H1 (cell line): ENCODE results near the gene PARD3. TPM values are rescaled to one million over a fixed set of nuclear protein-coding genes. Genes with fewer than 3 reads are reported as not detected.

Source experiments
- CTCF ChIA-PET: fragments of 300-600 bp; sonication (Branson Sonifier 250); formaldehyde crosslinking; loops from one replicate; lab custom pipeline; 2021; ENCODE audit not compliant: partially characterized antibody; lab: Charles Lee
- POLR2A ChIA-PET: fragments of 300-600 bp; sonication (Branson Sonifier 250); formaldehyde crosslinking; loops from one replicate; lab custom pipeline; 2021; ENCODE audit warnings: inconsistent platforms; ENCODE audit not compliant: partially characterized antibody; lab: Charles Lee
- DNase-seq, 2 experiments: peaks; one replicate each; pipeline versions ENCODE4 v3.0.0 to v3.0.0-alpha.2; 2010 to 2022; ENCODE audit warnings: low spot score in 2 of 2, low read depth in 1 of 2, mixed read lengths in 1 of 2
- FAIRE-seq: peaks from 2 replicates; lab custom pipeline; 2011; peaks lifted over from hg19 to GRCh38; lab: Jason Lieb, UNC
- H2AFZ ChIP-seq: 2 replicates; pipeline ENCODE4 v1.8.1; 2012; ENCODE audit warnings: low read length, inconsistent platforms
- H2AK5ac ChIP-seq: 2 replicates; pipeline ENCODE4 v1.6.1; 2013; ENCODE audit warnings: low read depth, low read length
- H2BK120ac ChIP-seq: replicated peaks from 2 replicates; pipeline ENCODE3; 2013; ENCODE audit warnings: low read depth, low read length, inconsistent platforms
- H2BK12ac ChIP-seq: 2 replicates; pipeline ENCODE4 v1.6.1; 2013; ENCODE audit warnings: low read depth, low read length
- H2BK15ac ChIP-seq: 2 replicates; pipeline ENCODE4 v1.6.1; 2013; ENCODE audit warnings: low read length
- H2BK20ac ChIP-seq: 2 replicates; pipeline ENCODE4 v1.6.1; 2013; ENCODE audit warnings: low read length
- H2BK5ac ChIP-seq: 2 replicates; pipeline ENCODE4 v1.6.1; 2013; ENCODE audit warnings: low read depth, low read length
- H3K14ac ChIP-seq: 2 replicates; pipeline ENCODE4 v1.6.1; 2013; ENCODE audit warnings: inconsistent platforms; ENCODE audit not compliant: insufficient read length
- H3K18ac ChIP-seq: 2 replicates; pipeline ENCODE4 v1.6.1; 2013; ENCODE audit warnings: low read length; ENCODE audit errors: extremely low read depth
- H3K23ac ChIP-seq: 2 replicates; pipeline ENCODE4 v1.6.1; 2013; ENCODE audit warnings: inconsistent platforms; ENCODE audit not compliant: insufficient read length
- H3K23me2 ChIP-seq: 2 replicates; pipeline ENCODE4 v1.6.1; 2013; ENCODE audit warnings: low read depth, low read length
- H3K27ac ChIP-seq: 2 replicates; pipeline ENCODE4 v1.6.1; 2011; ENCODE audit warnings: low read depth, low read length, inconsistent platforms
- H3K27me3 ChIP-seq, 4 experiments: replicated peaks in 1 of 4; 1 replicate in 1 of 4; 2 replicates in 3 of 4; pipeline versions ENCODE4 v1.6.1 to v1.8.1; 2011 to 2013; ENCODE audit warnings: low read length in 3 of 4, mild to moderate bottlenecking in 3 of 4, inconsistent platforms in 2 of 4, mixed read lengths in 2 of 4, moderate library complexity in 1 of 4; ENCODE audit not compliant: control insufficient read depth in 3 of 4, insufficient read depth in 3 of 4; ENCODE audit errors: extremely low read depth in 1 of 4
- H3K36me3 ChIP-seq, 4 experiments: 2 replicates each; pipeline versions ENCODE4 v1.6.1 to v1.8.1; 2011 to 2013; ENCODE audit warnings: mild to moderate bottlenecking in 4 of 4, low read length in 3 of 4, moderate library complexity in 2 of 4, control low read depth in 1 of 4, inconsistent platforms in 1 of 4; ENCODE audit not compliant: insufficient read depth in 4 of 4, control insufficient read depth in 2 of 4
- H3K4ac ChIP-seq: replicated peaks from 2 replicates; pipeline ENCODE3; 2013; ENCODE audit warnings: low read length, low read depth, mixed read lengths, inconsistent platforms; ENCODE audit not compliant: insufficient read length
- H3K4me1 ChIP-seq, 4 experiments: replicated peaks in 1 of 4; 1 replicate in 1 of 4; 2 replicates in 3 of 4; pipeline versions ENCODE4 v1.6.1 to v1.8.1; 2011 to 2013; ENCODE audit warnings: low read length in 3 of 4, inconsistent platforms in 2 of 4, mixed read lengths in 1 of 4; ENCODE audit not compliant: insufficient read depth in 4 of 4, control insufficient read depth in 3 of 4
- H3K4me2 ChIP-seq, 2 experiments: 2 replicates each; pipeline versions ENCODE4 v1.6.1 to v1.8.1; 2011 to 2013; ENCODE audit warnings: low read depth in 2 of 2, low read length in 2 of 2, control low read depth in 1 of 2, inconsistent platforms in 1 of 2, mild to moderate bottlenecking in 1 of 2; ENCODE audit not compliant: insufficient read depth in 1 of 2
- H3K4me3 ChIP-seq, 4 experiments: fragments of 200-600, 300-600 bp in 1 of 4; sonication (generic), shearing (Covaris generic), sonication (Bioruptor Twin) in 1 of 4; 2 replicates each; pipeline versions ENCODE4 v1.5.1 to v1.8.1; 2011 to 2016; ENCODE audit warnings: low read length in 4 of 4, low read depth in 3 of 4, control low read depth in 2 of 4, inconsistent platforms in 2 of 4, mild to moderate bottlenecking in 2 of 4, mixed read lengths in 1 of 4, moderate library complexity in 1 of 4; ENCODE audit not compliant: insufficient read depth in 2 of 4; ENCODE audit errors: extremely low read depth in 1 of 4
- H3K56ac ChIP-seq: replicated peaks from 2 replicates; pipeline ENCODE3; 2013; ENCODE audit warnings: low read depth, mild to moderate bottlenecking, mixed read lengths, low read length, inconsistent platforms; ENCODE audit not compliant: insufficient read length
- H3K79me1 ChIP-seq: 2 replicates; pipeline ENCODE4 v1.6.1; 2013; ENCODE audit warnings: low read depth, low read length, control low read depth
- H3K79me2 ChIP-seq, 2 experiments: 2 replicates each; pipeline versions ENCODE4 v1.6.1 to v1.8.1; 2012 to 2013; ENCODE audit warnings: low read length in 2 of 2, mild to moderate bottlenecking in 2 of 2, inconsistent platforms in 1 of 2; ENCODE audit not compliant: insufficient read depth in 2 of 2, control insufficient read depth in 1 of 2
- H3K9ac ChIP-seq, 4 experiments: replicated peaks in 1 of 4; 1 replicate in 1 of 4; 2 replicates in 3 of 4; pipeline versions ENCODE4 v1.6.1 to v1.8.1; 2011 to 2013; ENCODE audit warnings: low read depth in 3 of 4, low read length in 3 of 4, control low read depth in 2 of 4, mild to moderate bottlenecking in 2 of 4, moderate library complexity in 2 of 4, inconsistent platforms in 1 of 4; ENCODE audit errors: extremely low read depth in 1 of 4
- H3K9me3 ChIP-seq, 2 experiments: 2 replicates each; pipeline versions ENCODE4 v1.6.1 to v1.8.1; 2012 to 2013; ENCODE audit warnings: mild to moderate bottlenecking in 2 of 2, moderate library complexity in 2 of 2, control low read depth in 1 of 2, inconsistent platforms in 1 of 2, low read depth in 1 of 2, low read length in 1 of 2, mixed read lengths in 1 of 2; ENCODE audit not compliant: insufficient read depth in 2 of 2
- H4K20me1 ChIP-seq, 2 experiments: replicated peaks in 1 of 2; 2 replicates each; pipeline versions ENCODE3 to v1.8.1; 2011 to 2013; ENCODE audit warnings: inconsistent platforms in 2 of 2, low read length in 2 of 2, mild to moderate bottlenecking in 1 of 2; ENCODE audit not compliant: insufficient read depth in 2 of 2, control insufficient read depth in 1 of 2
- H4K5ac ChIP-seq: 2 replicates; pipeline ENCODE4 v1.6.1; 2013; ENCODE audit warnings: low read length, low read depth, mixed read lengths, inconsistent platforms; ENCODE audit not compliant: insufficient read length
- H4K8ac ChIP-seq: 2 replicates; pipeline ENCODE4 v1.8.0; 2013; ENCODE audit warnings: mild to moderate bottlenecking, moderate library complexity, low read length, inconsistent platforms; ENCODE audit not compliant: insufficient read depth; ENCODE audit errors: extremely low read depth
- H4K91ac ChIP-seq: replicated peaks from 2 replicates; pipeline ENCODE3; 2013; ENCODE audit warnings: low read length, mixed read lengths, inconsistent platforms; ENCODE audit not compliant: insufficient read length
- EZH2 ChIP-seq: fragments of 200-600 bp; sonication (generic); IDR thresholded peaks from 2 replicates; pipeline ENCODE4 v1.7.1; 2012; ENCODE audit warnings: low read depth, mild to moderate bottlenecking, moderate library complexity, low read length, inconsistent platforms; ENCODE audit not compliant: severe bottlenecking
- HDAC2 ChIP-seq, 2 experiments: fragments of 300-600 bp in 1 of 2; sonication (generic) in 1 of 2; IDR thresholded peaks; 2 replicates each; pipeline ENCODE4 v1.6.1; 2011 to 2012; ENCODE audit warnings: low read depth in 2 of 2, low read length in 2 of 2, mild to moderate bottlenecking in 2 of 2, moderate library complexity in 2 of 2, borderline replicate concordance in 1 of 2, inconsistent platforms in 1 of 2
- KDM1A ChIP-seq: fragments of 200-600, 300-600 bp; sonication (generic); IDR thresholded peaks from 2 replicates; pipeline ENCODE4 v1.7.1; 2016; ENCODE audit warnings: mild to moderate bottlenecking, low read length, borderline replicate concordance
- SIRT6 ChIP-seq: IDR thresholded peaks from one replicate; pipeline ENCODE4 v1.7.1; 2012; ENCODE audit warnings: low read length, inconsistent platforms
- SUZ12 ChIP-seq: fragments of 200-600 bp; sonication (generic); IDR thresholded peaks from 2 replicates; pipeline ENCODE4 v1.6.1; 2012; ENCODE audit warnings: mild to moderate bottlenecking, inconsistent platforms, low read length, moderate library complexity, mixed read lengths
- ZNF274 ChIP-seq: IDR thresholded peaks from 2 replicates; pipeline ENCODE4 v1.7.0; 2012; ENCODE audit warnings: low read length, borderline replicate concordance; ENCODE audit errors: extremely low read depth
- WGBS, 2 experiments: shearing (Covaris generic) in 1 of 2; methylation state at CpG; one replicate each; pipeline versions ENCODE4 v1.1.6 to v1.1.7; 2013 to 2015; ENCODE audit warnings: low lambda C conversion rate in 2 of 2, mixed read lengths in 2 of 2, inconsistent platforms in 1 of 2, low coverage in 1 of 2, missing lambda C conversion rate in 1 of 2; ENCODE audit not compliant: insufficient replicate concordance in 2 of 2, insufficient coverage in 1 of 2, insufficient read length in 1 of 2; ENCODE audit errors: extremely low coverage in 1 of 2, missing lambda C conversion rate in 1 of 2; 5-methylcytosine and 5-hydroxymethylcytosine counted together
- polyA plus RNA-seq, 7 experiments: library from polyadenylated mRNA; depleted of rRNA in 3 of 7; stranded (reverse) in 5 of 7; unstranded in 2 of 7; fragments of >200 nt in 5 of 7; fragments of 200-250 nt in 2 of 7; gene quantifications; 1 replicate in 5 of 7; 2 replicates in 1 of 7; 4 replicates in 1 of 7; pipeline versions ENCODE4 v1.2.1 to v1.2.3, GENCODE V29; 2011 to 2013; ENCODE audit warnings: missing spikeins in 2 of 7, mixed read lengths in 2 of 7
- total RNA-seq: library from RNA; stranded (reverse); fragmentation: NEBNext Ultra II Directional; extraction: Animal tissue kit (Norgen Biotek cat#: 25700); gene quantifications from 2 replicates; pipeline ENCODE4 v1.2.1, GENCODE V29; 2021

Gene PARD3
- total and polyA plus RNA-seq, 2 of the 8 experiments (the other 6 are each of a cell fraction or from before 2014, with no cell fraction given), result 19.7 to 49.1 TPM

DNA sequence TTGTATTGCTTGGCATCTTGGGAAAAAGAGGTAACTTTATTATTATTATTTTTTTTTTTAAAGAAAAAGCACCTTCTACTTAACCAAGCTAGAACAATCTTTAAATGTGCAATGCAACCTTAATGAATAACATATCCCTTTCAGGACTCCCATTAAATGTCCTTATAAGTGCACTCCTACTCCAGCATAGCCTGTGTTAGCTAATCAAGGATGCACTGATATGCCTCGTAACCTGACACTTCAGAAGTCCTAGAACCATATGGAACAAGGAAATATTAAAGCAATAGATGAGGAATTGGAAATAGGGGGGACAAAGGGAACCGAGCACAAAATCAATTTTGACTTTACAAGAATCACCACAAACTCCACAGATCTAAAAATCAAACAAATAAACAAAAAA, 522.4 kb downstream of the PARD3 start:
- H2BK15ac ChIP-seq, result no peak overlapping the region
- no peaks in the 10 kb centered on the region for H3K9me3 ChIP-seq
- CTCF ChIA-PET, result no interaction called here
- no peak overlapping the region; a peak in 1 of 7 replicates for H3K9ac ChIP-seq
- no peak overlapping the region for H3K27ac ChIP-seq
- no peak overlapping the region for H3K4ac ChIP-seq
- H2BK20ac ChIP-seq, result no peak overlapping the region
- H3K4me1 ChIP-seq, result peaks cover 0 to 13% (median 3%) of the 10 kb centered on the region in 4 experiments; a peak in 4 of 7 replicates
- 85% methylated on average over 2 of the region's 2 CpGs; no CpG with 5 or more reads in 1 of the 2 experiments for WGBS, 2 experiments
- no peak overlapping the region for H3K18ac ChIP-seq
- H4K91ac ChIP-seq, result no peak overlapping the region
- no peak overlapping the region for H2AK5ac ChIP-seq
- no peak overlapping the region for H4K8ac ChIP-seq
- no peaks in the 10 kb centered on the region for H3K27me3 ChIP-seq
- H3K79me1 ChIP-seq, result no peaks in the 10 kb centered on the region
- no peak overlapping the region for H3K23ac ChIP-seq
- H2AFZ ChIP-seq, result no peak overlapping the region
- H3K23me2 ChIP-seq, result no peaks in the 10 kb centered on the region
- no peak overlapping the region for H2BK120ac ChIP-seq
- no peaks in the 10 kb centered on the region for H3K79me2 ChIP-seq
- no peak overlapping the region for H3K14ac ChIP-seq
- no peak overlapping the region for H2BK12ac ChIP-seq
- no peak overlapping the region for H2BK5ac ChIP-seq
- no peak for TF ChIP-seq EZH2
- no peak for TF ChIP-seq HDAC2 (IDR thresholded peaks at IDR 0.05; ENCODE audit: borderline replicate concordance in 1 of 2, low read depth in 2 of 2, low read length in 2 of 2)
- TF ChIP-seq KDM1A, result no peak
- TF ChIP-seq SUZ12, result no peak
- no peak for TF ChIP-seq SIRT6
- TF ChIP-seq ZNF274, result no peak
- no peak overlapping the region for H3K4me3 ChIP-seq
- FAIRE-seq, result no peak
- no peaks in the 10 kb centered on the region for H4K20me1 ChIP-seq
- no peak for DNase-seq
- H3K36me3 ChIP-seq, result no peaks in the 10 kb centered on the region
- H4K5ac ChIP-seq, result no peak overlapping the region
- POLR2A ChIA-PET, result interaction anchor here (0.5 kb wide), 1 partner anchor 1625 kb away, joined by 3 read pairs; no protein-coding TSS in a partner anchor
- H3K56ac ChIP-seq, result no peak overlapping the region
- H3K4me2 ChIP-seq, result no peak overlapping the region
